GM21528 (cell line): Measurements from ENCODE around the gene ECE1.

ENCODE experiments used
- ATAC-seq: cut with Tn5 transposase; IDR thresholded peaks from one replicate; pipeline ENCODE4 v1.9.1; 2021; ENCODE audit warnings: mild to moderate bottlenecking, moderate library complexity; ENCODE audit not compliant: unreplicated experiment, low FRiP score

The ECE1 gene

GRCh38 chr1:21289700-21290545, at the start of gene ECE1:
ECE1 (minus strand) TSS chr1:21290463; CDS start chr1:21290414, 49 bp downstream.
- no peak for ATAC-seq

DNA sequence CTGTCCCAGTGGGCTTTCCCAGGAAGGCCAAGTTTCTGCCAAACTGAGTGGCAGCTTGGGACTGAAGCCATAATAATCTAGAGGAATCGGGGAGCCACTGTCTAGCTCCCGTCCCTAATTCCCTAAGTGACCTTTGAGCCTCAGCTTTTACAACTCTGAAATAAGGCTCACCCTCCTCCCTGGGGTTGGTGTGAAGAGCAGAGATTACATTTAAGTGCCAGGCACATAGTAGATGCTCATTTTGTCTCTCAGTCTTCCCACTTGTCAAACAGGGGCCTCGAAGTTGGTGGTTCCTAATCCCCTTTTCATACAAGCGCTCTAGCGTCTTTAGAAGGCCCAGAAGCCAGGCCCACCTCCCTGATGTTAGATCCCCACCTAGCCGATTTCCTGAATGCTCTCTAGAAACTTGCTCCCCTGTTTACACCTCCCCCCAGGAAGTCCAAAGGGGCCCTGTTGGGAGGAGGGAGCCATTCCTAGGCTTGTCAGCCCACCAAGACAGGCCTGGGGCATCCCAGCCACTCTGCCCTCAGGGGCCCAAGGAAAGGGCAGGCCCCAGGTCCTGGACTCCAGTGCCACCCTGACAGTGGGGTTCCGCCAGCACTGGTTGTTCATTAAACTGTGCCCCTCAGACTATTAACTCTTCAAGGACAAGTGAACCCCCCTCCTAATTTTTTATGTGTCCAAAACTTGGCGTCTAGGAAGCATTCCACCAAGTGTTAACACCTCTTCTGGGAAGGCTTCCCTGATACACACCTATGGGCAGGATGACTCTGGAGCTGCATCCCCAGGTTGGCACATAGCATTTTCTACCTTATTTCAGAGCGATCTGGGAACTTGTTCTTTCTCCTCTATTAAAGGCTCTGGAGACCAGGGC, 49.3 kb upstream of the ECE1 start:
- no peak for ATAC-seq

DNA sequence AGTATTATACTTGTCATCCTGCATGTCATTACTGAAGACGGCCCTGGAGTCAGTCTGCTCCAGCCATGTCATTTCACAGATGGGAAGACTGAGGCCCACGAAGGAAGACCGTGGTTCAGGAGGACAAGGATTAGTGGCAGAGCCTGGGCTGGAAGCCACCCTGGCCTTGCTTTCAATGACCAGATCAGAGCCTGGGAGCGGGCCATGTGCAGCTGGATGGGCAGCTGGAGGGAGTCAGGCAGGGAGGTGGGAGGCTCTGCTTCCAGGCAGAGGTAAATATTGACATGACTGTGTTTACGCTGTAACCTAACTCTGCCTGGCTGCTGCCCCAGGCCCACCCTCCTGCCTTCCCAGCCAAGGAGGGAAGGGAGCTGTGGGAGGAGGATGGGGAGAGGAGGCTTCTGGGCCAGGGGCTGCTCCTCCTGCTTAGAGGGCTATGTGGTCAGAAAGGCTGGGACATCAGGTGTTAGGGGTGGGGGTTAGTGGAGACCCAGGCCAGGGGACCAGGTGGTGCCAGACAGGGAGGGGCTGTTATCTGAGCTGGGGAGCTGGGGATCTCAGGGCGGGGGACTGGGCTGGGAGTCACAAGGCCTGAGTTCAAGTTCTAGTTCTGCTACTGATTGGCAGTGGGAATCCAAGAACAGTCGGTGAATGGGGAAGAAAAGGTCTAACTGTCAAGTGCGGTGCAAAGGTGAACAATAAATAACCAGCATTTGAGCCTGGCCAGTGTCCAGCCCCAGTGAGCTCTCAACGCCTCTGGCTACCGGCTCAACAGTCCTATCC, 48.5 kb upstream of the ECE1 start:
- no peak for ATAC-seq

- no peak for ATAC-seq
These were observed 47.8 kb upstream of the ECE1 start for GRCh38 chr1:21337928-21338572.

DNA sequence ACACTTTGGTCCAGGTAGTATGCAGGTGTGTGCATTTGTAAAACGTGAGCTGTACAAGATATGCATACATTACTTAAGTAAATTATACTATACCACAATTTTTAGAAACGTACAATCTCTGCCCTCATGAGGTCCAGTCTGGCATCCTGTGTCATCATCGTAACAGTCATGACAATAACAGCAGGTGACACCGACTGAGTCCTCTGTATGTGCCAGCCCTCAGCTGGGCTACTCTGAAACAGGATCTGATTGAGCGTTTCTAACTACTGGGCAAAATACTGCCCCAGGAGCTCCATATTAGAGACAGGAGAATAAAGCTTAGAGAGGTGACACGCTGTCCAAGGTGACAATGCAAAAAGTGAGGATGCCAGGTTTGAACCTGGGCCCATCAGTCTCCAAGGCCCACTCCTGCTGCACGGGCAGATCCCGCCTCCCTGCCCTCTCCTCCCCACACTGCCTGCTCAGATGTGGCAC, 47.2 kb upstream of the ECE1 start:
- ATAC-seq: no peak

GRCh38 chr1:21337010-21337437, 46.8 kb upstream of the ECE1 start:
- ATAC-seq: no peak

DNA sequence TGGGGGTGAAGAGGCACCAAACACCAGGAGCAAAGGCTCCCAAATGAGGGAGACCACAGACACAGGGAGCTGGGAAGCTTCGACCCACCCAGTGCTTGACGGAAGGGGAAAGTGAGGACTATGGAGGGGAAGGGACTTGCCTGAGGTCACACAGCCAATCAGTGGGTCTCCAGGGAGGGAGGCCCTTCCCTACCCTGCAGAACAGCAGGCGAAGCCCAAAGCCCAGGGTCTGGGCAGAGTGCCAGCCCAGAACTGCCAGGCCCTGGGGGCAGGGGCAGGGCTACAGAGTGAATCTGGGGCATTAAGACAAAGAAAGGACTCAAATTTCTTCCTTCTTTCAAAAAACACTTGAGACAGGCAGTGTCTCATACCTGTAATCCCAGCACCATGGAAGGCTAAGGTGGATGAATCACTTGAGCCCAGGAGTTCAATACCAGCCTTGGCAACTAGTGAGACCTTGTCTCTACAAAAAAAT, 45.5 kb upstream of the ECE1 start:
- ATAC-seq: no peak

GRCh38 chr1:21335088-21335691, 44.9 kb upstream of the ECE1 start:
- ATAC-seq: no peak

- ATAC-seq: peak; percentile 68
These were observed 44.2 kb upstream of the ECE1 start for GRCh38 chr1:21334214-21335087.

GRCh38 chr1:21333824-21334213, 43.6 kb upstream of the ECE1 start:
- ATAC-seq: no peak

GRCh38 chr1:21332554-21333311, 42.5 kb upstream of the ECE1 start:
- ATAC-seq: no peak

DNA sequence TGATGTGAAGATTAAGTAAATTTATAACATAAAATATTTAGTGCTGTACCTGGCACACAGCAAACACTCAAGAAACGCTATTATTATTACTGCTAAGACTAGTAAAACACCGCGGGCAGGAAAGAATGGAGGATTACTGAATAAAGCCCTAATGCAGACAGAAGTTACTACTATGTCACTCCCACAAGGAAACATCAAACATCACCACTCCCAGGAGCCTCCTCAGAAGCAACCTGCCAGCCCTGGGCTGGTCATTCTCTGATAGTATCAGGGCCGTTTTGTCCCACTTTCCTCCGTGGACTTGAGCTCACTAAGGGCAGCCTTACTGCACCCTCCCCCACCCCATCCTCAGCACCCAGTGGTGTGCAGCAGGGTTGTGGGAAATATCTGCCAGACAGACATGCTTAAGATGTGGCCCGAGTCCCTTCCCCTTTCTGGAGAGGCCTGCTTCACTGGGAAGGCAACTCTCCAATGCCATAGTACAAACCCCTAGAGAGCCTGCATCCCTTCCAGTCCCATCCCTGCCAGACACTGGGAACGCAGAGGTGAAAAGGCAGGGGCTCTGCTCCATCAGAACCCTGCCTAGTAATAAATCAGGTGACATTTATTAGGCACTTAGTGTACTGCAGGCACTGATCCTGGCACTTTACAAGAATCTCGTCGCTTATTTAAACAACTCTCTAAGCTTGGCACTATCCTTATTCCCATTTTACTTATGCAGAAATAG, 41.7 kb upstream of the ECE1 start:
- no peak for ATAC-seq

DNA sequence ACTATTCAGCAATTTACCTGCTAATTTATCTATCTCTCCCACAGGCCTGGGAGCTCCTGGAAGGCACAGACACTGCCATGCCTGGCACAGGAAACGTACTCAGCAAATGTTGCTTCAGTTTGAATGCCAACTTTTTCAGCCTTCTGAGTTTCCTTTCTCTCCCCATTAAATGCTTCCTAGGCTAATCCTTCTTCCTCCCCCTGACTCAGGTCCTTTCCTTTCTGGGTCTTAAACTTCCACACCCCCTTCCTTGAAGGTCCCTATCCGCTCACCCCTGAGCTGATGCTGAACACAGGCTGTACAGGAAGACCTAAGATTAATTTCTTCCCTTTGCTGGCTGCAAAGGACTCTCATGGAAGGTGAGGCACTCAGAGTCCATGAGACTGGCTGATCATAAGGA, 40.3 kb upstream of the ECE1 start:
- ATAC-seq: no peak

GRCh38 chr1:21329209-21329844, 39.1 kb upstream of the ECE1 start:
- no peak for ATAC-seq

- no peak for ATAC-seq
These were observed 37.5 kb upstream of the ECE1 start for GRCh38 chr1:21327566-21328323.

DNA sequence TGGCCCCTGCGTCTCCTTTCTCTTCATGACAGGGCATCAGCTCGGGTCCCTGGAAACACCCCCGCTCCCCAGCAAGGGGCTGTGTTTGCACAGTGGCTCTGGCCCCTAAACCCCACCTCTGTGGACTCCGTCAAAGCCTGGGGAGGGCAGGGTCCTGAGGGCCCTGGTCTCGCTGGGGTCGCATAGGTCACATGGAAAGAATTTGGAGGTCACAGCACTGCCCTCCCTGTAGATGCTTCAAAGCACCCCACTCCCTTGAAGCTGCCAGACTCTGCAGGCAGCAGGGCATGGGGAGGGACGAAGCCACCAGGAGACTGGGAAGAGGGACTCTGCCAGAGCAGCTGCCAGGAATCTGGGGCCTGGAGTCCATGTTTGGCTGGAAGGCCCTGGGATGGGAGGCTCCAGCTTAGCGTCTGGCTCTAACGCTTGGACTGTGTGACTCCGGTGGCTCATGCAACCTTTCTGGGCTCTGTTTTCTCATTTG, 36.6 kb upstream of the ECE1 start:
- ATAC-seq: no peak
